GM18507 (cell line): Measurements from ENCODE around the gene THRA.

ENCODE experiments used
- DNase-seq: peaks from one replicate; pipeline ENCODE4 v3.0.0; 2011; ENCODE audit warnings: low read depth; ENCODE audit not compliant: insufficient read length; ENCODE audit errors: extremely low spot score
- FAIRE-seq: peaks from 2 replicates; lab custom pipeline; 2011; peaks lifted over from hg19 to GRCh38; lab: Jason Lieb, UNC

The THRA gene

DNA sequence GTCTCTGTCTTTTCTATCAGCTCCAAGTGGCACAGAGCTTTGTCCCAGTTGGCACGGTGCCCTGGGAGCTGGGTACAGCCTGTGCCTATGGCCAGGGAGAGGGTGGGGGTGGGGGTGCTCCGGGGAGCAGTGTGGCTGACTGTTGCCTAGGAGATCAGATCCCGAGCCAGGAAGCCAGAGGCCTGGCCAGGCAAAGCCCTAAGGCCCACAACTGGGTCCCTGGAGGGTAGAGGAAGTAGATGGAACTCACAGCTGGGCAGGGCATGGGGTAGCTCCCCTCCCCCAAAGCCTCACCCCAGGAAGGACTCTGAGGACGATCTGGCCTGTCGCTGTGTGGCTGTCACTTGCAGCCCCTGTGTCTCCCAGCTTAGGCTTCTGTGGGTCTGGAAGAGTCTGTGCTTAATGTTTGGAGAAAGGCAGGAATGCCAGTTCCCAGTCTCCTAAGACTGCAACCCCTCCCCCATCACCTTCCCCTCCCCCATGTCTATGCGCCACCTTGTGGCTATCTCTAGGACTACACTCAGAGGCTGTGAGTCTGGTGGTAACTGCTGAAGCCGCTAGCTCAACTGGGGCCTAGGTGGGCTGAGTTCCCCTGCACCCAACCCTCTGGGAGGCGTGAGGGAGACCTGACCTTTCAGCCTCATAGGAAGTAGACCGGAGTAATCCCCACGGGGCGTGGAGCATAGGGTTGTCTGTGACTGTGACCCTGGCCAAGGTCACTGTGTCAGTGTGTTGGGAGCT is 12.6 kb downstream of the THRA start:
- FAIRE-seq, result peak; percentile 79

DNA sequence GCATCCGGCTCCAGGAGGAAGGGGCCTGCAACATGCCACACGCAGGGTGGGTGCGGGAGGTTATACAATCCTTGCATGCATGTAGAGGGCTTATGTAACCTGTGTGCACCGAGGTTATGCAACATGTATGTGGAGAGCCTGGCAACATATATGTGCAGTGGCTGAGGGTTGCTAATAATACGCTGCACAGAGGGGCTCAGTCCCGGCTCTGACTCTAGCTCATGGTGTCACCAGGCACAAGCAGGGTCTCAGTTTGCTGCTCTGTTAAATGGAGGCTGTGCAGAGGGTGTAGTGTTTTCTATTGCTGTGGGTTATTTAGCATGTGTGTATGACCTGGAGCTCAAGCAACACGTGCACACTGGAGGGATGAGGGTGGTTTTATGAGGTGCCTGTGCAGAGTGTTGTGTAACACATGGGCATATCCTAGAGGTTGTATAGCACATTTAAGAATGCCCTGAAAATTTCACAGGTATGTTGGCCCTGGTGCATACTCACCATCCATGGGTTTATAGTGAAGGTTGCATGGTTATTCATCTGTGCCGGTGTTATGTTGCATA is 13.3 kb downstream of the THRA start:
- DNase-seq (no peak), FAIRE-seq (no peak)

More for the DNA sequence above, 12.6 kb downstream of the THRA start:
- no peak for DNase-seq

DNA sequence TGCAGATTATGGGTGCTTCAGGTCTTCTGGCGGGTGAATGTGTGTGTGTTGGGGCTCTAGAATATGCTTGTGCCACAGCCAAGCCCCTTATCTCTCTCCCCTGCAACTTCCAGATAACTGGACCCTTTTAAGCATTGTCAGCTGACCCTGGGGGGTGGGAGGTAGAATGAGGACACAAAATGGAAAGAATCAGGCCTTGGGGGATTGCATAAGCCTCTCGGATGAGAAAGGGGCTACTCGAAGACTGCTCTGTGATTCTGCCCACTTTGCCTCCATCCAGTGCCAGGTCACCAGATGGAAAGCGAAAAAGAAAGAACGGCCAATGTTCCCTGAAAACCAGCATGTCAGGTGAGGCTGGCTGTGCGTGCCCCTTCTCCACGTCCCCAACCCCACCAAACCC is 13.8 kb downstream of the THRA start:
- no peak for FAIRE-seq
- no peak for DNase-seq

DNA sequence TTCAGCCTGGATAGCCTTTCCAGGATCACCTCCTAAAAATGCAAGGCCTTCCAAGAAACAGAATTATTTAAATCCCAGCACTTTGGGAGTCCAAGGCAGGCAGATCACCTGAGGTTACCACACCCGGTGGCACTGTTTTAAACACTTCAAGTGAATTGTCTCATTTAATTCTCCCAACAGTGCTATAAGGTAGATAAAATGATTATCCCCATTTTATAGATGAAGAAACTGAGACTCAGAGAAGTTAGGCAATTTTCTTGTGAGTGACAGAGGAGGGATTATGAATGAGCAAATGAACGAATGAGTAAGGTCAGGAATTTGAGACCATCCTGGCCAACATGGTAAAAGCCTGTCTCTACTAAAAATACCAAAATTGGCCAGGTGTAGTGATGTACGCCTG is 16.8 kb downstream of the THRA start:
- FAIRE-seq, result no peak
- DNase-seq, result no peak

DNA sequence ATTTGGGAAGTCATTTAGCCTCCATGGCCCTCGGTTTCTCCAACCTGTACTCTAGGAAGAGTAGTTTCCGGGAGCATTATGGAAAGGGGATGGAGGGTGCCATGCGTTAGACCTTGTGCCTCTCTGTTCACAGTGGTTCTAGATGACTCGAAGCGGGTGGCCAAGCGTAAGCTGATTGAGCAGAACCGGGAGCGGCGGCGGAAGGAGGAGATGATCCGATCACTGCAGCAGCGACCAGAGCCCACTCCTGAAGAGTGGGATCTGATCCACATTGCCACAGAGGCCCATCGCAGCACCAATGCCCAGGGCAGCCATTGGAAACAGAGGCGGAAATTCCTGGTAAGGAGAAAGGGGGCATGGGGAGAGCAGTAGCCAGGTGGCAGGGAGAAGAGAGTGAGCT is 21.7 kb downstream of the THRA start:
- DNase-seq (no peak), FAIRE-seq (no peak)

DNA sequence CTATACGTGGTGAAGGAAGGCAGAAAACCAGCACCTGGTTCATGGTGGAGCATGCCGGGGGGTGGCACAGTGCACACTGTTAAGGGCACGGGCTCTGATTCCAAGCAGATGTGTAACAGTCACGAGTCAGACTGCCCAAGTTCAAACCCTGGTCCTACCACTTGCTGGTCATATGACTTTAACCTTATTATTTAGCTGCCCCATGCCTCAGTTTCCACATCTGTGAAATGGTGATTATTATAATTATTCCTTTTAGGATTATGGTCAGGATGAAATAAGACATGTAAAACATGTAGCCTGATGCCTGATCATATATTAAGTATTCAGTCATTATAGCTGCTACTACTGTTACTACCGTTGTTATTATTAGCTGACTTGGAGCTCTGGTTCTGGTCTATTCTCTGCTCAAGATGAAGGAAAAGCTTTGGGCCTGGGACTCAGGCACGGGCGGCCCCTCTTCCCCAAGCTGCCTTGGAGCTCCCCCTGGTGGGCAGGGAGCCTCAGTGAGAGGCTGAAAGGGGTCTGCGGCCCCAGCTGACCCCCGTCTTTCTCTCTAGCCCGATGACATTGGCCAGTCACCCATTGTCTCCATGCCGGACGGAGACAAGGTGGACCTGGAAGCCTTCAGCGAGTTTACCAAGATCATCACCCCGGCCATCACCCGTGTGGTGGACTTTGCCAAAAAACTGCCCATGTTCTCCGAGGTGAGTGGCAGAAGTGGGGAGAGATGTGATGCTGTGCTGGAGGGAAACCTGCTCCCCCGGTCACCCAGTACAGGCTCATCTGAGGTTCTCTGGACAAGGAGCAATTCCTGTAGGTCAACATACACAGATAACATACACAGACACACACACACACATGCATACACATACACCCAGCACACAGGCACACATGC is 23.6 kb downstream of the THRA start:
- FAIRE-seq, result peak; percentile 73
- DNase-seq, result no peak

DNA sequence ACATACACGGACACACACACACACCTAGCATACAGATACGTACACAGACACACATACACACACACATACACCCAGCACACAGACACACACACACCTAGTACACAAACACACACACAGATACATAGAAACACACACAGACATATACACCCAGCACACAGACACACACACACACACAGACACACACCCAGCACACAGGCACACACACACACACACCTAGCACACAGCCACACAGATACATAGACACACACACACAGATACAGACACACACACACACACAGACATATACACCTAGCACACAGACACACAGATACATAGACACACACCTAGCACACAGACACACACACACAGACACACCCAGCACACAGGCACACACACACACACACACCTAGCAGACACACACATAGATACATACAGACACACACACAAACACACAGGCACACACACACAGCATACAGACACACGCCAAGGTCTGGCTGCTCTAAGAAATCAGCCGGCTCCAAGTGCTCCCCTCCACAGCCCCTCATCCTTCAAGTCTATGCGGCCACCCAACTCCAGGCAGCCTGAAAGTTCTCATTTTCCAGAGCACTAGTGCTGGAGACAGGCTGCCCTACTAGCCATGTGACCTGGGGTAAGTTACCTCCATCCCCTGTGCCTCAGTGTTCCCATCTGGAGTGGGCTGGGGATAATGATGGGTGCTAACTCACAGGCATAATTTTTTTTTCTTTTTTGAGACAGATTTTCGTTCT is 24.5 kb downstream of the THRA start:
- FAIRE-seq, result peak; percentile 45
- no peak for DNase-seq

DNA sequence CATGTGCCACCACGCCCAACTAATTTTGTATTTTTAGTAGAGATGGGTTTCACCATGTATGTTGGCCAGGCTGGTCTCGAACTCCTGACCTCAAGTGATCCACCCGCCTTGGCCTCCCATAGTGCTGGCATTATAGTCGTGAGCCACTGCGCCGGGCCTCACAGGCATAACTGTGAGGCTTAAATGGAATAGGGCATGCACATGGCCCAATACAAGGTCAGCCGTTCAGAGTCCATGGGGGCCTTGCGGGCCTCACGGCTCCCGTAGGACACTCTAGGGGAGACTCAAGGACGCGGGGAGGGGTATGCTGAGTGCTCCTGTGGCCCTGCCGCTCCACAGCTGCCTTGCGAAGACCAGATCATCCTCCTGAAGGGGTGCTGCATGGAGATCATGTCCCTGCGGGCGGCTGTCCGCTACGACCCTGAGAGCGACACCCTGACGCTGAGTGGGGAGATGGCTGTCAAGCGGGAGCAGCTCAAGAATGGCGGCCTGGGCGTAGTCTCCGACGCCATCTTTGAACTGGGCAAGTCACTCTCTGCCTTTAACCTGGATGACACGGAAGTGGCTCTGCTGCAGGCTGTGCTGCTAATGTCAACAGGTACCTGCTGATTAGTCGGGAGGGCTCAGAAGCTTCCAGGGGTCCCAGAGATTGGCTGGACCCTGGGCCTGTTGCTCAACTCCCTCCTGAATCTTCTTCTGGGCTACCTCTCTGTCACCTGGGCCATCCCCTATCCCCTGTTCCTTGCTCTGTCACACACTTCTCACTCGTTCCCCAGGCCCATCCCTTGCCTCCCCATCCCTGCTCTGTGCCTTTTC is 25.3 kb downstream of the THRA start:
- no peak for DNase-seq
- no peak for FAIRE-seq

DNA sequence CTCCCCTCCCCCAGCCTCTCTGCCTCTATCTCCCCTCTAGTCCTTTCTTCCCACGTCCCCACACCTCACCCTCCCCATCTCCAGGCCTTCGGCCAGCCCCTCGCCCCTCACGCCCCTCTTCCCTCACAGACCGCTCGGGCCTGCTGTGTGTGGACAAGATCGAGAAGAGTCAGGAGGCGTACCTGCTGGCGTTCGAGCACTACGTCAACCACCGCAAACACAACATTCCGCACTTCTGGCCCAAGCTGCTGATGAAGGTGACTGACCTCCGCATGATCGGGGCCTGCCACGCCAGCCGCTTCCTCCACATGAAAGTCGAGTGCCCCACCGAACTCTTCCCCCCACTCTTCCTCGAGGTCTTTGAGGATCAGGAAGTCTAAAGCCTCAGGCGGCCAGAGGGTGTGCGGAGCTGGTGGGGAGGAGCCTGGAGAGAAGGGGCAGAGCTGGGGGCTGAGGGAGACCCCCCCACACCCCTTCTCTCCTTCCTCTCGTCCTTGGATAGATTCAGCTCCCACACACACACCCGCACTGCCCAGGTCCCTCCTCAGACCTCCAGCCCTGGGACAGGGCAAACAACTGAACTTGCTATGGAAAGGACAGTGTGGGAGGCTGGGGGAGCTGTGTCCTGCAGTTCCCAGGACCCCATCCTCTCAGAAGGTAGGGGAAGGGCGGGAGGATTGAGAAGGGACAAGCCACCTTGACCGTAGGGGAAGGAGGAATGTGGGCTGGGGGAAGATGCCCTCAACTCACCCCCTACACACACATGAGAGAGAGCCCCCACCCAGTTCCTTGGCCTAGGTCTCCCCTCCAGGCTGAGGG is 26.5 kb downstream of the THRA start:
- DNase-seq, result no peak
- no peak for FAIRE-seq

DNA sequence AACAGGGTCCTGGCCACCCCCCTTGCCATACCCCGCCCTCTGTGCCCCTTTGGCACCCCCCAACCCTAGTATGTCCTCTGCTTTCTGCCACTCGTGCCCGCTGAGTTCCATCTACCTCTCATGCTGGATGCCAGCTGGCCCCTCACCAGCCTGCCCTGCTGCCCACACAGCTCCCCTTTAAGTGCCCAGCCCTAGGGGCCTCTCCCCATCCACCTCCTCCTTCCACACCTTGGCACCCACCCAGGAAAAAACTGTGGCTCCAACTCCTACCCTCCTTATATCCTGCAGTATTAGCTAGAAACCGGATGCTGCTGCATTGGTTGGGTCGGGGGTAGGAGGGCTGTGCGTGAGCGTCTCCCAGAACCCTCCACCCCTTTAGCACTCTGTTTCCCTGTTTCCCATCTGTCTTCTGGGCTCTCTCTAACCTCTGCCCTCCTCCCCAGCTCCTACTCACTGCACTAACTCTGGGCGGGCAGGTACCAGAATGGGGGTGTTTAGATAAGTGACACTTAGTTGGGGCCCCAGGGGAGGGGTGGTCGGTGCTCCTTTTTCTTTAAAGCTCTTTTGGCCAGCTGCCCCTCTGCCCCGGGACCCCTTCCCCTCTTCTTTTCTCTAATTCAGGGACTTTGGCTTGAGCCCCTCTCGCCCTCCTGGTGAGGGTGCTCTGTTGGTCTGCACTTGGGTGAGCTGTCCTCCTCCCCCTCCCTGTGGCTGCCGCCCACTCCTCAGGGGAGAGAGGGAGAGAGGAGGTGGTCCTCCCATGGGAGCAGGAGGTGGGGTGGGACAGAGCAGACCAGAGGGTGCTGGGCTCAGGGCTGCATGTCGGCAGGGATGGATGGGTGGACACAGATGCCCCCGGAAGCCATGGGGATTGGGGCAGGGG is 27.7 kb downstream of the THRA start:
- FAIRE-seq (no peak), DNase-seq (no peak)

DNA sequence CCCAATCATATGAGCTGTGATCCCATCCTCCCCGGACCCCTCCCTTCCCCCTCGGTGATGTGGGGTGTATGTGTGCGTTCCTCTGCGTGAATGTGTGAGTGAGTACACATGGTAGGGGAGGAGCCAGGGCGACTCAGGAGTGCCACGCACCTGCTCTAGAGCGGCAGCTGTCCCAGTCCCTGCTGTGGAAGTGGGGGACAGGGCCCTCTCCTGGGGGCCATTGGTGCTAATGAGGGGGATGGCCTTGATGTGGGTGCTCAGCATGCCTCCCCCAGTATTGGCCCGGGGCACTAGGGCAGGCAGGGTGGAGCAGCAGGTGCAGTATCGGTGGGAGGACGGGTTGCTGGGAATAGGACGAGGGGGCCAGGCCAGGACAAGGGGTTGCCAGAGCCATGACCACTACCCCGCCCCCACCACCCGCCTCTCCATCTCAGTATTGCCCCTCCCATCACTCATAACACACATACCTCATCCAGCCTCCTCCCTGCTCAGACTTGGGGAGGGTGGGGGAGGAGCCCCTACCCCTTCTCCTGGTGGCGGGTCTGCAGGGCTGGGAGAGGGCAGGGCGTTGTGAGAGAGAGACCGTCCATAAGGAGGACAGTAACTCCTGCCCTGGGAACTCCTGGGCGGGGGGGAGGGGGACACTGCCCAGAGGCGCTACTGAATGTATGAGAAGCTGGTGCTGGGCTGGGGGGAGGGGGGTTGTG is 29.1 kb downstream of the THRA start:
- DNase-seq, result no peak
- FAIRE-seq, result no peak

DNA sequence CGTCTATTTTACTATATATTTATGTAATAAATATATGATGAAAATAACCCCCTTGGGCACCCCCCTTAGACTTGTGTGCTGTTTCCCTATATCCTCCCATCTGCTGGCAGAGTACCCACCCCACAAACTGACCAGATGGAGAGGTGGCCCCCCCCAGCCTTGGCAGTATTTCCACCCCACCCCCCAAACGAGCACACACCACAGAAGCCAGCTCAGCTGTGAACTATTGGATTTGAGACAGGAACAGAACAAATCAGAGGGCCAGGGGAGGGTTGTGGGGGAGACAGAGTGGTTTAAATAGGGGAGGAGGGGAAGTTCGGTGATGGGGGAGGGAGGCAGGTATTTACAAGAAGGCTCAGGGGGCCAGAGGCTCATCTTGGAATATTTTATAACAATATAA is 29.8 kb downstream of the THRA start:
- FAIRE-seq (no peak), DNase-seq (no peak)

DNA sequence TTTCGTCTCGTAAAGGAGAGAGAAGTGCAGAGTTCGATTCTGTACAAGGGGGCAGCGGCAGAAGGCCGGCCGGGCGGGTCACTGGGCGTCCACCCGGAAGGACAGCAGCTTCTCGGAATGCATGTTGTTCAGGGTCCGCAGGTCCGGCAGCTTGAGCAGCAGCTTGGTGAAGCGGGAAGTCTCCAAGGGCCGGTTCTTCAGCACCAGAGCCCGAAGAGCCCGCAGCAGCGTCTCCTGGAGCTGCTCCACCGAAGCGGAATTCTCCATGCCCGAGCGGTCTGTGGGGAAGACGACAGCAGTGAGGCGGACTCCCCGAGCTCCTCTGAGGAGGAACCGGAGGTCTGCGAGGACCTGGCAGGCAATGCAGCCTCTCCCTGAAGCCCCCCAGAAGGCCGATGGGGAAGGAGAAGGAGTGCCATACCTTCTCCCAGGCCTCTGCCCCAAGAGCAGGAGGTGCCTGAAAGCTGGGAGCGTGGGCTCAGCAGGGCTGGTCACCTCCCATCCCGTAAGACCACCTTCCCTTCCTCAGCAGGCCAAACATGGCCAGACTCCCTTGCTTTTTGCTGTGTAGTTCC is 30.3 kb downstream of the THRA start:
- FAIRE-seq, result no peak
- no peak for DNase-seq

DNA sequence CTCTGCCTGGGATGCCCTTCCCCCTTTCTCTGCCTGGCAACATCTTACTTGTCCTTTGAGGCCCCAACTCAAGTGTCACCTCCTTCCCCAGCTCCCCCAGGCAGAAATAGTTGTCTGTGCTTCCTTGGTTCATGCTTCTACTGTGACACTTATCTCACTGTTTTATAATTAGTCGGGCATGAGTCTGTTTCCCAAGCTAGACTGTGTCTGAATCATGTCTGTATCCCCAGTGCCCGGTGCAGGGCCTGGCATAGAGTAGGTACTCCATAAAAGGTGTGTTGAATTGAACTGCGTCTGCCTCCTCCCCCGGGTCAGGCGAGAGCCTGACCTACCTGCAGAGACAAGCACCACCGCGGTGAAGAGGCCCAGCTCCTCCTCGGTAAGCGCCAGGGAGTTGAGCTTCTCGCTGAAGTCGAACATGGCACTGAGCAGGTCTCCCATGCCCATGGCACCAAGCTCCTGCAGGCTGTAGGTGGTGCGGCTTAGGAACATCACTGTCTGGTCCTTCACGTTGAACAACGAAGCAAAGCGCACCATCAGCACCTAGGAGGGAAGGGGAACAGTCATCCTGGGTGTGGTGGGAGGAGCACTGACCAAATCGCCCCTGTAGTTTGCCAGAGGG is 30.9 kb downstream of the THRA start:
- FAIRE-seq, result no peak

DNA sequence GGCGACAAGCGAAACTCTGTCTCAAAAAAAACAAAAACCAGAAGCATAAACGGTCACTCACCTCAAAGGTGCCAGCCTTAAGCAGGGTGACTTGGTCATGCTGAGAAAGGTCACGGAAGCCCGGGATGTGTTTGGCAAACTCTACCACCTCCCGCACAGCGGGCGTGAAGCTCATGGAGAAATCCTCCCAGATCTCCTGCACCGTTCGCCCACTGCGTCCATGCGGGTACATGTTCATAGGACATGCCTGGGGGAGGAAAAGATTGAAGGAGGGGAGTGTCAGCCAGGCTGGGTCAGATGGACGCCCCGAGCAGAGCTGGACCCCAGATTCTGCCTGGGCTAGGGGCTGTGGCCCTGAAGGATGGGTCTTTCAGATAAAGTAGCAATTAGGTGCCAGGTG is 32.1 kb downstream of the THRA start:
- no peak for DNase-seq
- no peak for FAIRE-seq

More for the DNA sequence above, 30.9 kb downstream of the THRA start:
- DNase-seq, result no peak

DNA sequence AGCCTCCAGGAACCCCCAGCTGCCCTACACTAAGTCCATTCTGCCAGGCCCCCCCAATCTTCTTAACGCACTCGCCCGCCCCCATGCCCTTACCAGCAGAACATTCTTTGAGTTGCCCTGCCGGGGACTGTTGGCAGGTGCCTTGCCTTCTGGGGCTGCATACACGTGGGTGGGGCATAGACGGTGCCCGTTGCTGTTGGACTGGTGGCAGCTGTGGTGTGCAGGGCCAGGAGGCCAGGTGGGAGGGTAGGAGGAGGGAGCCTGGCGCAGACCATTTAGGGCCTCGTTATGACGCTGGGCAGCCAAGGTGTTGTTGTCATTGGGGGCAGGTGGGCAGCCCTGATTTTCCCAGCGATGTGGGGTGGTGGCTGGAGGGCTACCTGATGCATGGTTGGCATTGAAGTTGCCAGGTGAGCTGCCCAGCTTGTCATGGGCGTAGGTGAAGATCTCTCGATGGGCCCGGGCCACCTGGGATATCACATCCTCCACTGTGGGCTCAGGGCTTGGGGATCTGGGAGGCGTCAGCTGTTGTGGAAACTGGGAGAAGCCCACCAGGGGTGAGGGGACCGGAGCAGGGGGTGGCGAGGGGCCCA is 32.7 kb downstream of the THRA start:
- DNase-seq (no peak), FAIRE-seq (no peak)
